Thyroid gland (tissue), 4 donors: Measurements from ENCODE around the gene ZNF587. TPM values are rescaled to one million over a fixed set of nuclear protein-coding genes. Genes with fewer than 3 reads are reported as not detected.
"Not testable (repeated sequence)": the region's sequence is repeated elsewhere in the genome, so short reads cannot be mapped to it uniquely, and the experiment has no call there.

Source experiments
- DNase-seq, 2 donors: peaks; one replicate each; pipeline ENCODE4 v3.0.0-alpha.2; 2019
- H3K27ac ChIP-seq, 3 donors: fragments of 200-600 bp; sonication (generic); 1 replicate in 2 of 3; 2 replicates in 1 of 3; pipeline ENCODE4 v1.5.1; 2016 to 2019; ENCODE audit warnings: mild to moderate bottlenecking in 1 of 3, moderate library complexity in 1 of 3
- H3K27me3 ChIP-seq: fragments of 200-600 bp; sonication (generic); one replicate; pipeline ENCODE4 v1.5.1; 2019
- H3K36me3 ChIP-seq, 2 donors: fragments of 200-600 bp; sonication (generic); one replicate each; pipeline ENCODE4 v1.5.1; 2016 to 2019
- H3K4me1 ChIP-seq, 2 donors: fragments of 200-600 bp; sonication (generic); one replicate each; pipeline ENCODE4 v1.5.1; 2017 to 2019
- H3K4me3 ChIP-seq, 3 donors: fragments of 200-600 bp; sonication (generic); replicated peaks in 1 of 3; 1 replicate in 2 of 3; 2 replicates in 1 of 3; pipeline ENCODE4 v1.5.1; 2016; ENCODE audit warnings: mild to moderate bottlenecking in 1 of 3
- H3K9me3 ChIP-seq: fragments of 200-600 bp; sonication (generic); one replicate; pipeline ENCODE4 v1.5.1; 2017
- POLR2A ChIP-seq, 2 donors: fragments of 450-650 bp; IDR thresholded peaks; one replicate each; pipeline ENCODE4 v1.6.1; 2017; ENCODE audit warnings: antibody characterized with exemption in 2 of 2, mild to moderate bottlenecking in 2 of 2, moderate library complexity in 1 of 2
- WGBS, 2 donors: methylation state at CpG; one replicate each; pipeline ENCODE4 v1.1.5; 2017; 5-methylcytosine and 5-hydroxymethylcytosine counted together
- intact Hi-C: fragments of 100-400 bp; cut with DNase I; formaldehyde crosslinking; loops from one replicate; pipeline ENCODE4 v1.15.1; 2023
- total RNA-seq, 4 donors: library from RNA; depleted of rRNA; stranded (reverse); fragments of >200 nt; gene quantifications; one replicate each; pipeline ENCODE4 v1.2.3, GENCODE V29; 2016
- TF ChIP-seq, protein P1 (sequence below), 6 experiments: fragments of 200-600 bp in 3 of 6; fragments of 450-650 bp in 3 of 6; sonication (generic) in 3 of 6; IDR thresholded peaks; one replicate each; pipeline ENCODE4 v1.5.1; 2016 to 2019; ENCODE audit warnings: antibody characterized with exemption in 6 of 6, mild to moderate bottlenecking in 2 of 6, inconsistent platforms in 1 of 6, moderate library complexity in 1 of 6

ZNF587 gene
- total RNA-seq, 4 donors from 2014 or later, result 15.9 to 36.5 (median 24.4) TPM

DNA sequence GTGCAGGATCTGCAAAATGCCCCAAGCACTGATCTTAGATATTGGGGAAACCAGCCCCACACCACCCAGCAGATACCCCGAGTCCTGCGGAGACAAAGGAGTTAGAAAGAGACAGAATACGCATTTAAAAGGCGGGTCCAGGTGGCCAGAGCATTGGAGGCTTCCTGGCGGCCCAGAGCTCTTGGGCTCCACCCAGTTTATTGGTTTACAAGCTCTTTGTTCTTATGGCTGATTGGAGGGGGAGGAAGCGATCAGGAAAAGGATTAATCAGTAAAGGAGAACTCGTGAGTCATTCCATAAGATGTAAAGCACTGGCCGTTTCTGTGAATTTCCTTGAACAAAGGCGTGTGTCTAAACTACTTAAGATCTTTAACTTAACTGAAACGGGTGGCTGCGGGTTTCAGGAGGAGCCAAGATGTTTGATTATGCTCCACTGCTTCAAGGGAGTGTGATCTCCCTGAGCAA lies 926 bp downstream of the ZNF587 start:
- Histone ChIP-seq H3K27me3 (no peaks in the 10 kb centered on the region), H3K4me1 (peaks cover 14 to 15% of the 10 kb centered on the region in 2 donors), H3K36me3 (peaks cover 0 to under 1% of the 10 kb centered on the region in 2 donors), H3K27ac (no peak overlapping the region), H3K4me3 (peak overlapping the region; percentile 12 to 90 (median 71)), H3K9me3 (no peaks in the 10 kb centered on the region)
- WGBS, 2 donors, result 6 to 11% methylated on average over 11 of the region's 11 CpGs
- TF ChIP-seq, protein P1, sequence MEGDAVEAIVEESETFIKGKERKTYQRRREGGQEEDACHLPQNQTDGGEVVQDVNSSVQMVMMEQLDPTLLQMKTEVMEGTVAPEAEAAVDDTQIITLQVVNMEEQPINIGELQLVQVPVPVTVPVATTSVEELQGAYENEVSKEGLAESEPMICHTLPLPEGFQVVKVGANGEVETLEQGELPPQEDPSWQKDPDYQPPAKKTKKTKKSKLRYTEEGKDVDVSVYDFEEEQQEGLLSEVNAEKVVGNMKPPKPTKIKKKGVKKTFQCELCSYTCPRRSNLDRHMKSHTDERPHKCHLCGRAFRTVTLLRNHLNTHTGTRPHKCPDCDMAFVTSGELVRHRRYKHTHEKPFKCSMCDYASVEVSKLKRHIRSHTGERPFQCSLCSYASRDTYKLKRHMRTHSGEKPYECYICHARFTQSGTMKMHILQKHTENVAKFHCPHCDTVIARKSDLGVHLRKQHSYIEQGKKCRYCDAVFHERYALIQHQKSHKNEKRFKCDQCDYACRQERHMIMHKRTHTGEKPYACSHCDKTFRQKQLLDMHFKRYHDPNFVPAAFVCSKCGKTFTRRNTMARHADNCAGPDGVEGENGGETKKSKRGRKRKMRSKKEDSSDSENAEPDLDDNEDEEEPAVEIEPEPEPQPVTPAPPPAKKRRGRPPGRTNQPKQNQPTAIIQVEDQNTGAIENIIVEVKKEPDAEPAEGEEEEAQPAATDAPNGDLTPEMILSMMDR (IDR thresholded peaks at IDR 0.05), result no peak
- TF ChIP-seq POLR2A (IDR thresholded peaks at IDR 0.05), result no peak
- intact Hi-C loops, result no loop called here
- DNase-seq, result peak; percentile 21 to 30

DNA sequence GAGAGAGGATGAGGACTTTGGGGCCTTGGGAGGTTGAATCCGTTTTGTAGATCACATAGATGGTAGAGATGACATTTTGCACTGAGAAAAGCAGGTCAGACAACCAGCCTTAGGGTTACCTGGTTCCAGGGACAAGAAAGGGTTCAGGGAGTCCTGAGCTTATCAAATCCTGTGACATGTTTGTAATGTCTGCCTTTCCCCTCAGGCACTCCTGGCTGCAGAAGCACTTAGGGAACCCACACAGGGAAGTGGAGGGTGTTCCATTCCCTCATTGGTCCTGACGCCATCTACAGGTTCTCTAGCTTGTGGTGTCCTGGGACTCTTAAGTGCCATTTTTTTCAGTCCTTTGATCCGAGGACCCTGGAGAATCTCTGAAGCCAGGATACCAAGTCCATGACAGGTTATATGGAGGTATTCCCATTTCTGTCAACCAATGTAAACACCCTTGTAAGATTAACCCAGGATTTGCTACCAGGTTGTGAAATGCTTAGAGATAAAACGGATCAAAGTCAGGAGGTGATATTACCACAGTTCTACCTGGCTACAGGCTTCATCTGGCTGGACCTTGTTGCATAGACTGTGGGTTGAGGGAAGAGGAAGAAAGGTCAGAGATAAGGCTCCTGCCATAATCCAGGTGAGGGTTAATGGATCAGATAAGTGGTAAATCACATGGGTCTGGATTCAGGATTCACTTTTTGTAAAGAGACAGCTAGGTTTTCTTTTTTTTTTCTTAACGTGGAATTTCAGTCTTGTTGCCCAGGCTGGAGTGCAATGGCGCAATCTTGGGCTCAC lies 2.3 kb downstream of the ZNF587 start:
- 79 to 88% methylated on average over 4 to 5 of the region's 6 CpGs for WGBS, 2 donors
- H3K9me3 ChIP-seq, H3K36me3 ChIP-seq, H3K27me3 ChIP-seq, H3K4me3 ChIP-seq, H3K27ac ChIP-seq, DNase-seq, intact Hi-C loops: not testable (repeated sequence)
- H3K4me1 ChIP-seq, result peaks cover 14 to 15% of the 10 kb centered on the region in 2 donors

DNA sequence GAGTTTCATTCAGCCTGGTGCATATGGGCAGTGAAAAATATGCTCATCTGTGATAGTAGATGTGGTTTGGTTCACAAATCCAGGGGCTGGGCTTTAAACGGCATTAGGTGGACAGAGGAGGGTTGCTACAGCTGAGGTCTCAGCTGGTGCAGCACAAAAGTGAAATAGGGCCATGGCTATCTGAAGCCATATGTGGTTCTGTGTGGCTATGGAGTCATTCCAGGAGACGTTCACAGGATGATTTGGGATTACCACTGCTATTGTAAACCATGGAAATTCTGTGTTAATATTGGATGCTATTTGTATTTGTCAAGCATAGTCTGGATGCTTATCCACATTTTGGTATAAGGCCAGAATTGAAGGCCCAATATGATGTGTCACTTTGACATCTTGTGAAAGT lies 4.5 kb downstream of the ZNF587 start:
- DNase-seq, H3K27me3 ChIP-seq, H3K27ac ChIP-seq, H3K4me3 ChIP-seq, H3K9me3 ChIP-seq, intact Hi-C loops: not testable (repeated sequence)
- Histone ChIP-seq H3K36me3 (peaks cover 9 to 21% of the 10 kb centered on the region in 2 donors), H3K4me1 (peaks cover 14 to 15% of the 10 kb centered on the region in 2 donors)
- 85 to 96% methylated on average over 2 of the region's 2 CpGs for WGBS, 2 donors

DNA sequence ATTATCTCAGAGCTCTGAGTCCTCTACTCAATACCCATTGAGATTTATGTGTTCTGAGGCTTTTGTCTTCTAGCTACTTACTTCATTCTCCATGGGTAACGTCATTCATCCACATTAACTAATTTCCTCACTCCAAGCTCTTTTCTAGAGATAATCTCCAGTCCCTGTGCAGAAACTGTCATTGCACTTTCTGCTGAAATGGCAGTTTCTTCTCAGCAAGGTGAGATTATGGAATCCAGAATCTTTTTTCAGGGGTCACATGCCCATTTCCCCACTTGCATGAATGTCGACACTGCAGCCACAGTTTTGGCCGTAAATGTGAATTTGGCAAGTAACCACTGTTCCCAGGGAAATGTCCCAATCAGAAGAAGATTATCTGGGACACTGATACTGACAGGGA lies 12.7 kb downstream of the ZNF587 start:
- H3K9me3 ChIP-seq, H3K4me3 ChIP-seq, H3K27ac ChIP-seq, H3K27me3 ChIP-seq, intact Hi-C loops, H3K4me1 ChIP-seq, DNase-seq: not testable (repeated sequence)
- 94 to 99% methylated on average over 3 of the region's 3 CpGs for WGBS, 2 donors
- peaks cover 59 to 72% of the 10 kb centered on the region in 2 donors for H3K36me3 ChIP-seq

DNA sequence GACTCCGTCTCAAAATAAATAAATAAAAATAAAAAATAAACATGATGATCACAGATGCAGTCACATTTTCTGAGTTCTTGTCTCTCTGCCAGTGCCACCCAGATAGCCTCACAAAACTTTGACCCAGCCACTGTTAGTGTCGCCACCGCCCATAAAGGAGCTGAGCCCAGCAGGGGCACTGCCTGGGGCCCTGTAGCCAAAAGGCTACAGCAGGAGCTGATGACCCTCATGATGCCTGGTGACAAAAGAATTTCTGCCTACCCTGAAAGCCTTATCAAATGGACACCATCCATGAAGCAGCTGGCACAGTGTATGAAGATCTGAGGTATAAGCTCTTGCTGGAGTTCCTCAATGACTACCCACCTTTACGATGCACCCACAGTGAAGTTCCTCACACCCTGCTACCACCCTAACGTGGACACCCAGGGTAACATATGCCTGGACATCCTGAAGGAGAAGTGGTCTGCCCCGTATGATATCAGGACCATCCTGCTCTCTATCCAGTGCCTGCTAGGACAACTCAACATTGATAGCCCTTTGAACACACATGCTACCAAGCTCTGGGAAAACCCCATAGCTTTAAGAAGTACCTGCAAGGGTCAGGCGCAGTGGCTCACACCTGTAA lies 18.3 kb downstream of the ZNF587 start:
- H3K9me3 ChIP-seq, result no peaks in the 10 kb centered on the region
- no peak for DNase-seq
- no peaks in the 10 kb centered on the region for H3K4me1 ChIP-seq
- TF ChIP-seq, protein P1 (IDR thresholded peaks at IDR 0.05), result no peak
- TF ChIP-seq POLR2A (IDR thresholded peaks at IDR 0.05), result no peak
- intact Hi-C loops, result no loop called here
- H3K36me3 ChIP-seq, result peaks cover 29 to 42% of the 10 kb centered on the region in 2 donors
- 94 to 95% methylated on average over 7 of the region's 7 CpGs for WGBS, 2 donors
- H3K27me3 ChIP-seq, result no peaks in the 10 kb centered on the region
- no peak overlapping the region for H3K4me3 ChIP-seq
- no peak overlapping the region for H3K27ac ChIP-seq

DNA sequence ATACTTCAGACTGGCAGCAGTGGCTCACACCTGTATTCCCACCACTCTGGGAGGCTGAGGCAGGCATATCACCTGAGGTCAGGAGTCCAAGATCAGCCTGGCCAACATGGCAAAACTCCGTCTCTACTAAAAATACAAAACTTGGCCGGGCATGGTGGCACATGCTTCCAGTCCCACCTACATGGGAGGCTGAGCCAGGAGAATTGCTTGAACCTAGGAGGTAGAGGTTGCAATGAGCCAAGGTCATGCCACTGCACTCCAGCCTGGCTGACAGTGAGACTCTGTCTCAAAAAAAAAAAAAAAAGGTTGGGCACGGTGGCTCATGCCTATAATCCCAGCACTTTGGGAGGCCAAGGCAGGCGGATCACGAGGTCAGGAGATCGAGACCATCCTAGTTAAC lies 20.0 kb downstream of the ZNF587 start:
- intact Hi-C loops, H3K4me1 ChIP-seq, H3K27ac ChIP-seq, H3K4me3 ChIP-seq, DNase-seq, H3K9me3 ChIP-seq, H3K27me3 ChIP-seq: not testable (repeated sequence)
- WGBS, 2 donors, result 90 to 97% methylated on average over 6 of the region's 6 CpGs
- peaks cover 23 to 40% of the 10 kb centered on the region in 2 donors for H3K36me3 ChIP-seq

DNA sequence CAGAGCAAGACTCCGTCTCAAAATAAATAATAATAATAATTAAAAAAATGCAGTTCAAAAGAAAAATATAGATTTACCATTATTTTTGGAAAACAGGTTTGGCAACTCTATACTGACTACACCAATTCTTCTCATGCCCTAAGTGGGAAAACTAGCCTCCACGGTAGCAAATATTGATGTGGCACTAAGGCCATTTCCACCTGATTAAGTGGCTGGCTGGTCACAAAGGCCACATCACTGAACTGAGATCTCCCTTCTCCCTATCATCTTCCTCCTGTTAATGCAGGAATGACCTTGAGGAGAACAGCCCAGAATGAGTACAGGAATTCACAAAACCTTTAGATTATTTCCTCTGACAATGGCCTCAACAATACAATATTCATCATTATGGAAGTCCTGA lies 20.6 kb downstream of the ZNF587 start:
- TF ChIP-seq, protein P1 (IDR thresholded peaks at IDR 0.05), result no peak
- no peak for TF ChIP-seq POLR2A (IDR thresholded peaks at IDR 0.05)
- no peak overlapping the region for H3K4me3 ChIP-seq
- no peaks in the 10 kb centered on the region for H3K4me1 ChIP-seq
- intact Hi-C loops, result no loop called here
- H3K9me3 ChIP-seq, result no peaks in the 10 kb centered on the region
- 96 to 100% methylated on average over 2 of the region's 2 CpGs for WGBS, 2 donors
- peaks cover 21 to 34% of the 10 kb centered on the region in 2 donors for H3K36me3 ChIP-seq
- no peak for DNase-seq
- H3K27me3 ChIP-seq, result no peaks in the 10 kb centered on the region
- no peak overlapping the region for H3K27ac ChIP-seq
